Activated naive CD4-positive, alpha-beta T cell treated with anti-CD3 and anti-CD28 coated beads for 36 hours (primary cell): ENCODE measurements around the gene GABARAP. TPM values are rescaled to one million over a fixed set of nuclear protein-coding genes. Genes with fewer than 3 reads are reported as not detected.
A peak's percentile ranks its signal among the peaks of the same experiment; 100 is the strongest.

Experiments used
- CTCF ChIA-PET: fragments of 350-600 bp; sonication (Branson Sonifier 250); formaldehyde crosslinking; loops from one replicate; lab custom pipeline; 2021; ENCODE audit warnings: antibody characterized with exemption; lab: Charles Lee
- DNase-seq: peaks from one replicate; pipeline ENCODE4 v3.0.0-alpha.2; 2020
- H3K27ac Mint-ChIP-seq: one replicate; pipeline ENCODE4 v1.8.0; 2021; ENCODE audit warnings: mild to moderate bottlenecking, mixed read lengths
- H3K27me3 Mint-ChIP-seq: one replicate; pipeline ENCODE4 v1.8.0; 2021; ENCODE audit warnings: low read depth, mixed read lengths
- H3K36me3 Mint-ChIP-seq: one replicate; pipeline ENCODE4 v1.8.0; 2021; ENCODE audit warnings: low read depth, mixed read lengths
- H3K4me1 Mint-ChIP-seq: one replicate; pipeline ENCODE4 v1.8.0; 2021; ENCODE audit warnings: low read depth, mixed read lengths
- H3K4me3 Mint-ChIP-seq: one replicate; pipeline ENCODE4 v1.8.0; 2021; ENCODE audit warnings: mild to moderate bottlenecking, moderate library complexity, mixed read lengths
- H3K9me3 Mint-ChIP-seq: one replicate; pipeline ENCODE4 v1.8.0; 2021; ENCODE audit warnings: mixed read lengths
- intact Hi-C: fragments of 100-400 bp; cut with micrococcal nuclease; formaldehyde crosslinking; loops from one replicate; pipeline ENCODE4 v1.15.1; 2023
- total RNA-seq, 2 experiments: library from RNA; stranded (reverse); gene quantifications; one replicate each; pipeline ENCODE4 v1.2.3, GENCODE V29; 2021

GABARAP gene
- total RNA-seq, 2 experiments from 2014 or later, result 137 to 152 TPM

- no peaks in the 10 kb centered on the region for H3K9me3 Mint-ChIP-seq
- no peaks in the 10 kb centered on the region for H3K27me3 Mint-ChIP-seq
- peak; percentile 48 for DNase-seq
- CTCF ChIA-PET, result interaction anchor here (1.0 kb wide), 1 partner anchor 172 kb away, joined by 3 read pairs; no protein-coding TSS in a partner anchor
- H3K27ac Mint-ChIP-seq, result peak overlapping the region; percentile 85
- peaks cover 8% of the 10 kb centered on the region for H3K36me3 Mint-ChIP-seq
- H3K4me3 Mint-ChIP-seq, result peak overlapping the region; percentile 71
- peaks cover 65% of the 10 kb centered on the region for H3K4me1 Mint-ChIP-seq
- intact Hi-C loops, result loop anchor here (5.0 kb wide), 1 partner anchor 185 kb away; the partner anchor contains the start of gene TMEM256
Measured at GRCh38 chr17:7217113-7217987, 24.9 kb downstream of the GABARAP start.

DNA sequence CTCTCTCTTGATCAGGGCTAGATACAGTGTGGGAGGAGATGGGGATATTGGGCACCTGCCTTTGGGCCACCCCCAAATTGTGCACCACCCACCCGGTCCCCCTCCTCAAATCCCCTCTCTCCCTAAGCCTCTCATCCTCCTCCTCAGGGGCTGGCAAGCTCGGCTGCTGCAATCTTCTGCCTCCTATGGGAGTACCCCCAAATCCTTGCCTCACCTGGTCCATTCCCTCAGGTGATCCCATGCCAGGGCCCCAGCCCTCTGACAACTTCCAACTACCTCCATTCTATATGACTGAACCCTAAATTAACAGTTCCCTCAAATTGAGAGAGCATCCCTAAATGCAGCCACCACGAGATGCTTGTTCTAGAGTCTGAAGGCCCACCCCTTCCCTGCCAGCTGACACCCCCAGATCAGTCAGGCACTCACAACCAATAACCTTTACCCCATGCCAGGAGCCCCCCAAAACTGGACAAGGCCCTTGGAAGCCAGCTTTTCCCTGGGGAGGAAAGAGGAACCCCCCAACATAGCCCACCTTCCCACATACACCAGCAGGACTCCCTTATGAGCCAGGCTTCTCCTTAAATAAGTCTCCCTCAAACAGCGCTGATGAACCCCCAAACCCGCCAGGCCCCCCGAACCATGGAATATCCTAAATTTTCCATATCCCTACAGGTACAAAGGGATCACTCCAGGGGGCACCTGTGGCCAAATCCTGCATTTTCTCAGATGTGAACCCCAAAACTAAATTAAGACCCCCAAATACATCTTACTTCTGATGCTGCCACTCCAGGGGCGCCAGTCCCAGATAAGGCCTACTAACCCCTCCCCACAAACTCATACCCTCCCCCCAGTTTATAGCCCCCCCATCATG is 25.8 kb downstream of the GABARAP start:
- intact Hi-C loops, result loop anchor here (5.0 kb wide), 1 partner anchor 186 kb away; the partner anchor contains the start of gene TMEM256
- CTCF ChIA-PET, result interaction anchor here (0.8 to 1.2 kb wide), 2 partner anchors 39 to 170 kb away, joined by 3 to 4 read pairs; no protein-coding TSS in a partner anchor
- H3K36me3 Mint-ChIP-seq, result peaks cover 5% of the 10 kb centered on the region

GRCh38 chr17:7215652-7216180 is 26.5 kb downstream of the GABARAP start:
- peak overlapping the region; percentile 88 for H3K4me3 Mint-ChIP-seq
- H3K4me1 Mint-ChIP-seq, result peaks cover 57% of the 10 kb centered on the region
- no peaks in the 10 kb centered on the region for H3K9me3 Mint-ChIP-seq
- intact Hi-C loops, result loop anchor here (1.0 to 5.0 kb wide), 4 partner anchors 24 to 187 kb away; partner anchors contain the start of genes EIF5A, PHF23 and TMEM256
- DNase-seq, result peak; percentile 23
- H3K27ac Mint-ChIP-seq, result no peak overlapping the region
- peaks cover 1% of the 10 kb centered on the region for H3K36me3 Mint-ChIP-seq
- H3K27me3 Mint-ChIP-seq, result no peaks in the 10 kb centered on the region
- CTCF ChIA-PET, result interaction anchor here (0.8 to 1.2 kb wide), 3 partner anchors 39 to 170 kb away, joined by 3 to 4 read pairs (median 4); no protein-coding TSS in a partner anchor

More for the DNA sequence above, 25.8 kb downstream of the GABARAP start:
- peak overlapping the region; percentile 37 for H3K4me3 Mint-ChIP-seq
- H3K9me3 Mint-ChIP-seq, result no peaks in the 10 kb centered on the region
- H3K27me3 Mint-ChIP-seq, result no peaks in the 10 kb centered on the region
- DNase-seq, result no peak
- peak overlapping the region; percentile 18 for H3K27ac Mint-ChIP-seq
- peaks cover 64% of the 10 kb centered on the region for H3K4me1 Mint-ChIP-seq

DNA sequence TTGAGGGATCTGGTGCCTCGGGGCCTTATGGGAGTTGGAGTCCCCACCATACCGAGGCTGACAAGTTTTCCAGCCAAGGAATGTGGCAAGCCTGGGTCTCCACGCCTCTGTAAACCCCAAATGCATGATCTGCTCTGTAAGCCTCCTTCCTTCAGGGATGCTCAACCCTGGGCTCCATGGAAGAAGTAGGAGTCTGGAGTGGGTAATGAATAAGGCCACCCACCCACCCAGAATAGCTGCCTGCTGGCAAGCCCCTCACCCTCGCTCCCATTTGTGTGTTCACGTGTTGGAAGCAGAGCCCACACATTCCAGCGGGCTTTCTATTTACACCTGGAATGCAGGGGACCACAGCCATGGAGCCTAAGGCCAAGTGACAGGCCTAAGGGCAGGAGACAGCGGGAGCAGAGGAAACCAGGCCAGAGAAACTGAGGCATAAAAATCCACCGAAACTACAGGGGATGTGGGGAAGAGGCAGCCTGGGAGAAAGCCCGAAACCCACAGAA is 27.1 kb downstream of the GABARAP start:
- peaks cover 52% of the 10 kb centered on the region for H3K4me1 Mint-ChIP-seq
- peak overlapping the region; percentile 47 for H3K27ac Mint-ChIP-seq
- peaks cover 1% of the 10 kb centered on the region for H3K36me3 Mint-ChIP-seq
- peak overlapping the region; percentile 88 for H3K4me3 Mint-ChIP-seq
- no peak for DNase-seq
- intact Hi-C loops, result loop anchor here (1.0 to 5.0 kb wide), 4 partner anchors 24 to 187 kb away; partner anchors contain the start of genes EIF5A, PHF23 and TMEM256
- H3K27me3 Mint-ChIP-seq, result no peaks in the 10 kb centered on the region
- no peaks in the 10 kb centered on the region for H3K9me3 Mint-ChIP-seq
- CTCF ChIA-PET, result interaction anchor here (0.8 to 1.2 kb wide), 2 partner anchors 38 to 41 kb away, joined by 3 to 4 read pairs; no protein-coding TSS in a partner anchor

- Mint-ChIP-seq H3K4me1 (peaks cover 52% of the 10 kb centered on the region), H3K4me3 (peak overlapping the region; percentile 88), H3K27ac (peak overlapping the region; percentile 92), H3K27me3 (no peaks in the 10 kb centered on the region), H3K9me3 (no peaks in the 10 kb centered on the region), H3K36me3 (no peaks in the 10 kb centered on the region)
- CTCF ChIA-PET, result interaction anchor here (0.6 to 1.2 kb wide), 4 partner anchors 41 to 286 kb away, joined by 3 to 5 read pairs (median 4); no protein-coding TSS in a partner anchor
- intact Hi-C loops, result loop anchor here (1.0 to 5.0 kb wide), 8 partner anchors 9 to 188 kb away; partner anchors contain the start of genes DVL2, EIF5A, ELP5 and NEURL4
- peak; percentile 100 for DNase-seq
Measured at GRCh38 chr17:7214300-7215135, 27.7 kb downstream of the GABARAP start.

- Mint-ChIP-seq H3K9me3 (no peaks in the 10 kb centered on the region), H3K27ac (peak overlapping the region; percentile 92), H3K4me1 (peaks cover 45% of the 10 kb centered on the region), H3K4me3 (peak overlapping the region; percentile 88), H3K36me3 (no peaks in the 10 kb centered on the region), H3K27me3 (no peaks in the 10 kb centered on the region)
- DNase-seq, result peak; percentile 80
- intact Hi-C loops, result loop anchor here (1.0 to 2.0 kb wide), 6 partner anchors 9 to 167 kb away; partner anchors contain the start of genes DVL2, EIF5A, ELP5 and NEURL4
- CTCF ChIA-PET, result interaction anchor here (0.6 to 0.9 kb wide), 4 partner anchors 72 to 323 kb away, joined by 3 to 5 read pairs (median 4); no protein-coding TSS in a partner anchor
Measured at GRCh38 chr17:7213895-7214299, 28.4 kb downstream of the GABARAP start.

DNA sequence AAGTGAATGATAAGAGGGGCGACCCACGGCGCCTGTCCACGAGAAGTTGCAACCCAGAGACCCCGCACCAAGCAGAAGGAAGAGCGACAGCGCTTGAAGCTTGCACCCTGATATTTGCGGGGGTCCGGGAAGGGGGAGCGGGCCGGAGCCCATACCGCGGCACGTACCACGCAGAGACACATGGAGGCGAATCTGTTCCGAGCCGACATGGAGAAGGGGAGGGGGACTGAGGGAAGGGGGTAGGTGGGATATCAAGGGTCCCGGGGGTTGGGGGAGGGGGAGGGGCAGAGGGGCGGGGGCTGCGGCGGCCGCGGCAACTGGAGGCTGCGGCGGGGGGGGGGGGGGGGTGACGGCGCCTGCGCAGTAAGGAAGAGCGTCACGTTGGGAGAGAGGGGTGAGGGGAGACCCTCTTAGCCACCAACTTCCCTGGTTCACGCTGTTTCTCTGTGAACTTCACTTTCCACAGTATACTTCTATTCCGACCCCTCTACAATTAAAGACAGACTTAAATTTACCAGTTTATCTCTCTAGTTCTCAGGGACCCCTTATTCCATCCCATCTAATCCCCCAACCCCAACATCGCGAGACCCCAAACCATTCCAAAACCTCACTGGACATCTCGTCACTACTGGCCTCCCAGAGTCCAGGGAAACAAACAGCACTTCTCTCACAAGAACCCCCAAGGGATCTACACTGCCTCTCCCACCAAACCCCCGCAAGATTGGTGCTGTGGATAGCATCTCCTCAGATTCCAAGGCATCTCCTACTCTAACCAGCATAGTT is 30.6 kb downstream of the GABARAP start:
- DNase-seq, result no peak
- H3K9me3 Mint-ChIP-seq, result no peaks in the 10 kb centered on the region
- H3K27me3 Mint-ChIP-seq, result no peaks in the 10 kb centered on the region
- CTCF ChIA-PET, result no interaction called here
- peaks cover 30% of the 10 kb centered on the region for H3K4me1 Mint-ChIP-seq
- intact Hi-C loops, result no loop called here
- no peaks in the 10 kb centered on the region for H3K36me3 Mint-ChIP-seq
- H3K27ac Mint-ChIP-seq, result no peak overlapping the region
- no peak overlapping the region for H3K4me3 Mint-ChIP-seq

- no peak overlapping the region for H3K4me3 Mint-ChIP-seq
- H3K27me3 Mint-ChIP-seq, result no peaks in the 10 kb centered on the region
- DNase-seq, result no peak
- peaks cover 32% of the 10 kb centered on the region for H3K4me1 Mint-ChIP-seq
- intact Hi-C loops, result no loop called here
- CTCF ChIA-PET, result no interaction called here
- H3K27ac Mint-ChIP-seq, result no peak overlapping the region
- no peaks in the 10 kb centered on the region for H3K9me3 Mint-ChIP-seq
- H3K36me3 Mint-ChIP-seq, result no peaks in the 10 kb centered on the region
Measured at GRCh38 chr17:7208754-7209460, 33.3 kb downstream of the GABARAP start.

- no peak overlapping the region for H3K27ac Mint-ChIP-seq
- H3K27me3 Mint-ChIP-seq, result no peaks in the 10 kb centered on the region
- H3K36me3 Mint-ChIP-seq, result no peaks in the 10 kb centered on the region
- intact Hi-C loops, result no loop called here
- CTCF ChIA-PET, result no interaction called here
- no peaks in the 10 kb centered on the region for H3K9me3 Mint-ChIP-seq
- H3K4me3 Mint-ChIP-seq, result no peak overlapping the region
- DNase-seq, result no peak
- H3K4me1 Mint-ChIP-seq, result peaks cover 31% of the 10 kb centered on the region
Measured at GRCh38 chr17:7208027-7208571, 34.1 kb downstream of the GABARAP start.
